HTERT RPE-1 (cell line): Measurements from ENCODE around the gene ZNF189.

Experiments used
- in situ Hi-C: fragments of 300-500 bp; cut with MboI; formaldehyde crosslinking; loops from 4 replicates; pipeline ENCODE4 v1.14.3; 2020; ENCODE audit warnings: low sequenced_read_pairs

Gene ZNF189

GRCh38 chr9:101417977-101418376, 19.3 kb downstream of the ZNF189 start:
- in situ Hi-C loops = no loop called here

GRCh38 chr9:101418518-101419430, 20.1 kb downstream of the ZNF189 start:
- in situ Hi-C loops = no loop called here

- in situ Hi-C loops = no loop called here
These were observed 21.2 kb downstream of the ZNF189 start for GRCh38 chr9:101419863-101420262.

- in situ Hi-C loops = no loop called here
These were observed 23.0 kb downstream of the ZNF189 start for GRCh38 chr9:101421653-101422065.

- in situ Hi-C loops = no loop called here
These were observed 28.7 kb downstream of the ZNF189 start for GRCh38 chr9:101427358-101427757.

- in situ Hi-C loops = no loop called here
These were observed 29.5 kb downstream of the ZNF189 start for GRCh38 chr9:101427957-101428655.

- in situ Hi-C loops = no loop called here
These were observed 30.3 kb downstream of the ZNF189 start for GRCh38 chr9:101428909-101429308.

GRCh38 chr9:101429736-101430135, 31.1 kb downstream of the ZNF189 start:
- in situ Hi-C loops = no loop called here

GRCh38 chr9:101432171-101432570, 33.5 kb downstream of the ZNF189 start:
- in situ Hi-C loops = no loop called here

GRCh38 chr9:101432740-101433139, 34.1 kb downstream of the ZNF189 start:
- in situ Hi-C loops = no loop called here

GRCh38 chr9:101433229-101433628, 34.6 kb downstream of the ZNF189 start:
- in situ Hi-C loops = no loop called here

- in situ Hi-C loops = no loop called here
These were observed 36.3 kb downstream of the ZNF189 start for GRCh38 chr9:101434998-101435397.

GRCh38 chr9:101435601-101436079, 37.0 kb downstream of the ZNF189 start, which contains the start of gene ALDOB:
ALDOB (minus strand) TSS chr9:101435774; CDS start chr9:101430887, 4,887 bp downstream.
- in situ Hi-C loops = no loop called here

- in situ Hi-C loops = no loop called here
These were observed 39.2 kb downstream of the ZNF189 start for GRCh38 chr9:101437806-101438232.

- in situ Hi-C loops = no loop called here
These were observed 39.9 kb downstream of the ZNF189 start for GRCh38 chr9:101438523-101438922.

GRCh38 chr9:101440714-101441230, 42.1 kb downstream of the ZNF189 start:
- in situ Hi-C loops = no loop called here

- in situ Hi-C loops = no loop called here
These were observed 43.7 kb downstream of the ZNF189 start for GRCh38 chr9:101442318-101442717.

- in situ Hi-C loops = no loop called here
These were observed 44.1 kb downstream of the ZNF189 start for GRCh38 chr9:101442736-101443135.

GRCh38 chr9:101443364-101443771, 44.7 kb downstream of the ZNF189 start:
- in situ Hi-C loops = no loop called here

GRCh38 chr9:101445353-101446029, 46.8 kb downstream of the ZNF189 start:
- in situ Hi-C loops = no loop called here

GRCh38 chr9:101446732-101447131, 48.1 kb downstream of the ZNF189 start:
- in situ Hi-C loops = no loop called here
